Ovary (tissue), 3 donors: ENCODE results near the gene MCMBP.

Source experiments
- EP300 ChIP-seq: sonication (generic); formaldehyde crosslinking; IDR thresholded peaks from one replicate; pipeline ENCODE4 v1.6.1; 2017; ENCODE audit warnings: antibody characterized with exemption
- POLR2A ChIP-seq: fragments of 450-650 bp; IDR thresholded peaks from one replicate; pipeline ENCODE4 v1.6.1; 2017; ENCODE audit warnings: antibody characterized with exemption, mild to moderate bottlenecking, moderate library complexity
- TF ChIP-seq, protein P1 (sequence below), 3 donors: fragments of 450-650 bp in 2 of 3; fragments of 200-600 bp in 1 of 3; IDR thresholded peaks; one replicate each; pipeline versions ENCODE4 v1.5.1 to v1.8.0; 2016 to 2022; ENCODE audit warnings: antibody characterized with exemption in 3 of 3, mild to moderate bottlenecking in 1 of 3
- donor health status: DM: no; HTN: no; CAD: no.

DNA sequence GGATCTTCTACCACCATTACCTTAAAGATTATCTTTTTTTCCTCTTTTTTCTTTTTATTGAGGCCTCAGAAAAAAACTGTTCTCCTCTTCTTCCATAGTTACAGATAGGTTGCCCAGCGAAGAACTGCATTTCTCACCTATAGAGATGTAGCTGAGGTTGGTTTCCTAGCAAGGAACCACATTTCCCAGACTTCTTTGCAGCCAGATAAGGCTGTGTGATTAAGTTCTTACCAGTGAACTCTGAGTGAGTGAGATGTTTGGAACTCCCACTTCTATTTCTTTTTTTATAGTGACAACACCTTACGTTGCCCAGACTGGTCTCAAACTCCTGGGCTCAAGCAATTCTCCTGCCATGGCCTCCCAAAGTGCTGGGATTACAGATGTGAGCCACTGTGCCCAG lies 5.9 kb upstream of the MCMBP start:
- TF ChIP-seq, protein P1, sequence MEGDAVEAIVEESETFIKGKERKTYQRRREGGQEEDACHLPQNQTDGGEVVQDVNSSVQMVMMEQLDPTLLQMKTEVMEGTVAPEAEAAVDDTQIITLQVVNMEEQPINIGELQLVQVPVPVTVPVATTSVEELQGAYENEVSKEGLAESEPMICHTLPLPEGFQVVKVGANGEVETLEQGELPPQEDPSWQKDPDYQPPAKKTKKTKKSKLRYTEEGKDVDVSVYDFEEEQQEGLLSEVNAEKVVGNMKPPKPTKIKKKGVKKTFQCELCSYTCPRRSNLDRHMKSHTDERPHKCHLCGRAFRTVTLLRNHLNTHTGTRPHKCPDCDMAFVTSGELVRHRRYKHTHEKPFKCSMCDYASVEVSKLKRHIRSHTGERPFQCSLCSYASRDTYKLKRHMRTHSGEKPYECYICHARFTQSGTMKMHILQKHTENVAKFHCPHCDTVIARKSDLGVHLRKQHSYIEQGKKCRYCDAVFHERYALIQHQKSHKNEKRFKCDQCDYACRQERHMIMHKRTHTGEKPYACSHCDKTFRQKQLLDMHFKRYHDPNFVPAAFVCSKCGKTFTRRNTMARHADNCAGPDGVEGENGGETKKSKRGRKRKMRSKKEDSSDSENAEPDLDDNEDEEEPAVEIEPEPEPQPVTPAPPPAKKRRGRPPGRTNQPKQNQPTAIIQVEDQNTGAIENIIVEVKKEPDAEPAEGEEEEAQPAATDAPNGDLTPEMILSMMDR (IDR thresholded peaks at IDR 0.05): no peak
- TF ChIP-seq POLR2A (no peak), EP300 (no peak)
